Liver (tissue), 9 donors: Measurements from ENCODE around the gene KDM3A. TPM values are rescaled to one million over a fixed set of nuclear protein-coding genes. Genes with fewer than 3 reads are reported as not detected.

Experiments
- DNase-seq: peaks from one replicate; pipeline ENCODE4 v3.0.0-alpha.2; 2017; ENCODE audit warnings: low spot score
- H3K27ac ChIP-seq, 2 donors: one replicate each; pipeline ENCODE4 v1.7.0; 2013; ENCODE audit warnings: inconsistent platforms in 2 of 2, low read length in 2 of 2, control low read depth in 1 of 2, low read depth in 1 of 2, mild to moderate bottlenecking in 1 of 2
- H3K27me3 ChIP-seq, 4 donors: one replicate each; pipeline versions ENCODE4 v1.6.1 to v1.7.0; 2013; ENCODE audit warnings: low read length in 3 of 4, inconsistent platforms in 1 of 4, mild to moderate bottlenecking in 1 of 4, moderate library complexity in 1 of 4; ENCODE audit not compliant: control insufficient read depth in 4 of 4, insufficient read depth in 4 of 4
- H3K36me3 ChIP-seq, 4 donors: one replicate each; pipeline versions ENCODE4 v1.6.1 to v1.7.0; 2013; ENCODE audit warnings: low read length in 3 of 4, mild to moderate bottlenecking in 3 of 4, low read depth in 1 of 4, moderate library complexity in 1 of 4; ENCODE audit not compliant: control insufficient read depth in 4 of 4, insufficient read depth in 3 of 4
- H3K4me1 ChIP-seq, 4 donors: one replicate each; pipeline versions ENCODE4 v1.6.1 to v1.7.0; 2013; ENCODE audit warnings: low read length in 3 of 4, mild to moderate bottlenecking in 3 of 4, moderate library complexity in 1 of 4; ENCODE audit not compliant: control insufficient read depth in 4 of 4, insufficient read depth in 4 of 4
- H3K4me3 ChIP-seq, 3 donors: one replicate each; pipeline versions ENCODE4 v1.6.1 to v1.7.0; 2013; ENCODE audit warnings: low read length in 3 of 3, control low read depth in 1 of 3, low read depth in 1 of 3, mild to moderate bottlenecking in 1 of 3
- H3K9ac ChIP-seq, 2 donors: one replicate each; pipeline ENCODE4 v1.7.0; 2013; ENCODE audit warnings: low read length in 2 of 2, mild to moderate bottlenecking in 2 of 2, moderate library complexity in 2 of 2, control low read depth in 1 of 2, low read depth in 1 of 2
- H3K9me3 ChIP-seq, 4 donors: one replicate each; pipeline versions ENCODE4 v1.6.1 to v1.7.0; 2013; ENCODE audit warnings: low read length in 3 of 4; ENCODE audit not compliant: control insufficient read depth in 4 of 4
- CTCF ChIP-seq: fragments of 150-350 bp; IDR thresholded peaks from 2 replicates; pipeline ENCODE4 v1.5.1; 2017; ENCODE audit warnings: improper control_type of control experiment, low read depth, low read length; ENCODE audit not compliant: missing input control
- EGR1 ChIP-seq, 2 donors: IDR thresholded peaks; 2 replicates each; pipeline ENCODE4 v1.6.1; 2016 to 2018; ENCODE audit warnings: antibody characterized with exemption in 2 of 2, low read depth in 2 of 2
- FOXA1 ChIP-seq: IDR thresholded peaks from 2 replicates; pipeline ENCODE4 v1.6.1; 2016; ENCODE audit warnings: antibody characterized with exemption
- GABPA ChIP-seq, 2 donors: IDR thresholded peaks in 1 of 2; conservative IDR thresholded peaks in 1 of 2; 2 replicates each; pipeline ENCODE4 v1.6.1; 2016; ENCODE audit warnings: antibody characterized with exemption in 2 of 2, mild to moderate bottlenecking in 1 of 2, moderate library complexity in 1 of 2
- HNF4A ChIP-seq, 2 donors: conservative IDR thresholded peaks; 2 replicates each; pipeline ENCODE4 v1.6.1; 2016; ENCODE audit warnings: antibody characterized with exemption in 2 of 2, mild to moderate bottlenecking in 2 of 2
- HNF4G ChIP-seq: IDR thresholded peaks from 2 replicates; pipeline ENCODE4 v1.6.1; 2016; ENCODE audit warnings: antibody characterized with exemption
- JUND ChIP-seq, 2 donors: IDR thresholded peaks; 2 replicates each; pipeline ENCODE4 v1.6.1; 2016; ENCODE audit warnings: antibody characterized with exemption in 2 of 2
- NR2F2 ChIP-seq: IDR thresholded peaks from 2 replicates; pipeline ENCODE4 v1.6.1; 2016; ENCODE audit warnings: antibody characterized with exemption
- RAD21 ChIP-seq, 2 donors: IDR thresholded peaks; 2 replicates each; pipeline ENCODE4 v1.6.1; 2016; ENCODE audit warnings: antibody characterized with exemption in 2 of 2, mild to moderate bottlenecking in 2 of 2
- REST ChIP-seq: IDR thresholded peaks from 2 replicates; pipeline ENCODE4 v1.6.1; 2016; ENCODE audit warnings: antibody characterized with exemption, mild to moderate bottlenecking
- SP1 ChIP-seq: IDR thresholded peaks from 2 replicates; pipeline ENCODE4 v1.6.1; 2018; ENCODE audit warnings: antibody characterized with exemption, mild to moderate bottlenecking
- YY1 ChIP-seq: IDR thresholded peaks from 2 replicates; pipeline ENCODE4 v1.6.1; 2016; ENCODE audit warnings: antibody characterized with exemption, mild to moderate bottlenecking
- ZBTB33 ChIP-seq: IDR thresholded peaks from 2 replicates; pipeline ENCODE4 v1.6.1; 2016; ENCODE audit warnings: antibody characterized with exemption
- WGBS: extraction: QIAGEN DNeasy Blood & Tissue Kit; methylation state at CpG from one replicate; pipeline ENCODE4 v1.1.7; 2013; 5-methylcytosine and 5-hydroxymethylcytosine counted together
- polyA plus RNA-seq, 2 donors: library from polyadenylated mRNA; stranded (reverse) in 1 of 2; unstranded in 1 of 2; fragments of 200-250 nt in 1 of 2; fragments of >200 nt in 1 of 2; fragmentation: Nextera tagmentation in 1 of 2; extraction: Ambion mirVana in 1 of 2; gene quantifications; one replicate each; pipeline versions ENCODE4 v1.2.1 to v1.2.3, GENCODE V29; 2013 to 2015
- total RNA-seq, 2 donors: library from RNA; depleted of rRNA; stranded (reverse); fragments of >200 nt; gene quantifications; one replicate each; pipeline ENCODE4 v1.2.3, GENCODE V29; 2014
- TF ChIP-seq, protein P1 (sequence below): IDR thresholded peaks from 2 replicates; pipeline ENCODE4 v1.6.1; 2016; ENCODE audit warnings: antibody characterized with exemption
- donor health status: healthy.
- donor health status: healthy.
- donor health status: healthy.
- donor health status: healthy.
- donor health status: healthy.

Gene KDM3A
- total and polyA plus RNA-seq, 4 donors = 3.9 to 19.8 (median 8.3) TPM

- no peak overlapping the region for H3K4me3 ChIP-seq
- no peak for DNase-seq
- 83% methylated on average over 6 of the region's 6 CpGs for WGBS
- H3K4me1 ChIP-seq = no peaks in the 10 kb centered on the region
- no peaks in the 10 kb centered on the region for H3K27me3 ChIP-seq
- no peak overlapping the region for H3K9ac ChIP-seq
- H3K27ac ChIP-seq = no peak overlapping the region
- no peaks in the 10 kb centered on the region for H3K36me3 ChIP-seq
- H3K9me3 ChIP-seq = no peaks in the 10 kb centered on the region
- no peak for TF ChIP-seq JUND (IDR thresholded peaks at IDR 0.05)
- no peak for TF ChIP-seq NR2F2
- no peak for TF ChIP-seq HNF4G
- no peak for TF ChIP-seq REST
- TF ChIP-seq SP1 = no peak
- TF ChIP-seq RAD21 (IDR thresholded peaks at IDR 0.05) = no peak
- no peak for TF ChIP-seq ZBTB33
- TF ChIP-seq CTCF = no peak
These were observed 48.2 kb upstream of the KDM3A start for GRCh38 chr2:86392873-86393518.

GRCh38 chr2:86393521-86394491 is 47.4 kb upstream of the KDM3A start:
- no peak overlapping the region for H3K27ac ChIP-seq
- WGBS = 59% methylated on average over 1 of the region's 1 CpG
- no peaks in the 10 kb centered on the region for H3K4me1 ChIP-seq
- no peak for DNase-seq
- no peak for TF ChIP-seq EGR1 (IDR thresholded peaks at IDR 0.05; ENCODE audit: low read depth in 2 of 2)
- TF ChIP-seq, protein P1, sequence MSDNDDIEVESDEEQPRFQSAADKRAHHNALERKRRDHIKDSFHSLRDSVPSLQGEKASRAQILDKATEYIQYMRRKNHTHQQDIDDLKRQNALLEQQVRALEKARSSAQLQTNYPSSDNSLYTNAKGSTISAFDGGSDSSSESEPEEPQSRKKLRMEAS = no peak
- no peak for TF ChIP-seq HNF4A (conservative IDR thresholded peaks at IDR 0.05)
- no peak for TF ChIP-seq NR2F2
- TF ChIP-seq FOXA1 = no peak
- no peak for TF ChIP-seq ZBTB33
- TF ChIP-seq YY1 = no peak
- no peak for TF ChIP-seq GABPA (IDR thresholded peaks at IDR 0.05 in 1 of 2, conservative IDR thresholded peaks at IDR 0.05 in 1 of 2)
- no peak overlapping the region for H3K9ac ChIP-seq
- no peaks in the 10 kb centered on the region for H3K27me3 ChIP-seq
- no peak overlapping the region for H3K4me3 ChIP-seq
- no peaks in the 10 kb centered on the region for H3K9me3 ChIP-seq
- H3K36me3 ChIP-seq = no peaks in the 10 kb centered on the region
